B cell (primary cell): ENCODE results near the gene PSME3IP1. TPM values are rescaled to one million over a fixed set of nuclear protein-coding genes. Genes with fewer than 3 reads are reported as not detected.

Experiments
- ATAC-seq: fragments of 200-7000 bp; cut with Tn5 transposase; one replicate; pipeline ENCODE4 v1.10.0; 2021; ENCODE audit warnings: low read depth, mild to moderate bottlenecking, moderate number of reproducible peaks, moderate library complexity
- CTCF ChIA-PET: fragments of 350-600 bp; sonication (Branson Sonifier 250); formaldehyde crosslinking; loops from one replicate; lab custom pipeline; 2021; ENCODE audit warnings: antibody characterized with exemption, inconsistent platforms; lab: Charles Lee
- POLR2A ChIA-PET: fragments of 350-600 bp; sonication (Branson Sonifier 250); formaldehyde crosslinking; loops from one replicate; lab custom pipeline; 2021; ENCODE audit warnings: antibody characterized with exemption; lab: Charles Lee
- DNase-seq: peaks from one replicate; pipeline ENCODE4 v3.0.0; 2013
- H2AFZ ChIP-seq: 2 replicates; pipeline ENCODE4 v1.6.1; 2012; ENCODE audit warnings: mild to moderate bottlenecking, low read depth, low read length; ENCODE audit not compliant: insufficient read depth, poor library complexity, severe bottlenecking
- H3K27ac ChIP-seq, 2 donors: 1 replicate in 1 of 2; 2 replicates in 1 of 2; pipeline ENCODE4 v1.5.1; 2012 to 2013; ENCODE audit warnings: low read length in 2 of 2, mild to moderate bottlenecking in 2 of 2, moderate library complexity in 1 of 2
- H3K27me3 ChIP-seq, 4 experiments: fragments of 200-600 bp in 1 of 4; sonication (generic) in 1 of 4; replicated peaks in 1 of 4; 1 replicate in 2 of 4; 2 replicates in 2 of 4; pipeline versions ENCODE4 v1.6.1 to v1.7.0; 2013 to 2016; ENCODE audit warnings: low read length in 3 of 4, mild to moderate bottlenecking in 2 of 4, mixed read lengths in 1 of 4, moderate library complexity in 1 of 4; ENCODE audit not compliant: insufficient read depth in 4 of 4, control insufficient read depth in 3 of 4; ENCODE audit errors: control extremely low read depth in 1 of 4
- H3K36me3 ChIP-seq, 2 experiments: replicated peaks in 1 of 2; 1 replicate in 1 of 2; 2 replicates in 1 of 2; pipeline versions ENCODE4 v1.6.1 to v1.7.1; 2013; ENCODE audit warnings: low read length in 1 of 2; ENCODE audit not compliant: insufficient read depth in 2 of 2, control insufficient read depth in 1 of 2; ENCODE audit errors: control extremely low read depth in 1 of 2, extremely low read depth in 1 of 2
- H3K4me1 ChIP-seq, 2 donors: fragments of 200-600 bp in 1 of 2; sonication (generic) in 1 of 2; 1 replicate in 1 of 2; 2 replicates in 1 of 2; pipeline versions ENCODE4 v1.5.1 to v1.6.1; 2013 to 2017; ENCODE audit warnings: low read length in 2 of 2; ENCODE audit not compliant: control insufficient read depth in 2 of 2, insufficient read depth in 2 of 2
- H3K4me2 ChIP-seq: replicated peaks from 2 replicates; pipeline ENCODE3; 2012; ENCODE audit warnings: mild to moderate bottlenecking, low read depth, low read length; ENCODE audit not compliant: poor library complexity, severe bottlenecking
- H3K4me3 ChIP-seq, 5 experiments: fragments of 200-600 bp in 1 of 5; sonication (generic) in 1 of 5; 1 replicate in 3 of 5; 2 replicates in 2 of 5; pipeline versions ENCODE4 v1.5.1 to v1.7.0; 2011 to 2016; ENCODE audit warnings: low read length in 4 of 5, mild to moderate bottlenecking in 4 of 5, low read depth in 2 of 5, control low read depth in 1 of 5, moderate library complexity in 1 of 5; ENCODE audit not compliant: insufficient read depth in 1 of 5; ENCODE audit errors: control extremely low read depth in 1 of 5, extremely low read depth in 1 of 5
- H3K79me2 ChIP-seq: fragments of 200-600 bp; sonication (generic); one replicate; pipeline ENCODE4 v1.6.0; 2016; ENCODE audit warnings: low read length; ENCODE audit not compliant: control insufficient read depth, insufficient read depth
- H3K9ac ChIP-seq: fragments of 200-600 bp; sonication (generic); 2 replicates; pipeline ENCODE4 v1.6.1; 2017; ENCODE audit warnings: mild to moderate bottlenecking, low read length, moderate library complexity
- H3K9me3 ChIP-seq, 3 donors: one replicate each; pipeline versions ENCODE4 v1.6.1 to v1.7.1; 2013; ENCODE audit warnings: low read length in 2 of 3; ENCODE audit not compliant: control insufficient read depth in 2 of 3, insufficient read depth in 1 of 3; ENCODE audit errors: control extremely low read depth in 1 of 3
- H4K20me1 ChIP-seq: 2 replicates; pipeline ENCODE4 v1.6.0; 2012; ENCODE audit warnings: mild to moderate bottlenecking, low read length; ENCODE audit not compliant: insufficient read depth, control insufficient read depth, poor library complexity, severe bottlenecking
- H3K27ac Mint-ChIP-seq: one replicate; pipeline ENCODE4 v1.8.0; 2021; ENCODE audit warnings: mixed read lengths
- H3K27me3 Mint-ChIP-seq: one replicate; pipeline ENCODE4 v1.8.0; 2021; ENCODE audit warnings: mixed read lengths
- H3K4me1 Mint-ChIP-seq: one replicate; pipeline ENCODE4 v1.8.0; 2021; ENCODE audit warnings: mixed read lengths
- H3K4me3 Mint-ChIP-seq: one replicate; pipeline ENCODE4 v1.8.0; 2021; ENCODE audit warnings: mixed read lengths
- H3K9me3 Mint-ChIP-seq: one replicate; pipeline ENCODE4 v1.8.0; 2022; ENCODE audit warnings: mixed read lengths; ENCODE audit not compliant: insufficient read depth
- EZH2 ChIP-seq: IDR thresholded peaks from 2 replicates; pipeline ENCODE4 v1.6.1; 2012; ENCODE audit warnings: borderline replicate concordance, low read depth, mild to moderate bottlenecking, moderate library complexity, low read length; ENCODE audit not compliant: insufficient read depth, poor library complexity, severe bottlenecking
- WGBS: methylation state at CpG from one replicate; pipeline ENCODE4 v1.1.5; 2013; ENCODE audit warnings: missing lambda C conversion rate; ENCODE audit not compliant: insufficient coverage; 5-methylcytosine and 5-hydroxymethylcytosine counted together
- intact Hi-C: fragments of 100-400 bp; cut with micrococcal nuclease; formaldehyde crosslinking; loops from one replicate; pipeline ENCODE4 v1.10.0; 2022
- polyA plus RNA-seq: library from polyadenylated mRNA; depleted of rRNA; stranded (reverse); fragments of >200 nt; gene quantifications from 2 replicates; pipeline ENCODE4 v1.2.3, GENCODE V29; 2012
- total RNA-seq, 2 donors: library from RNA; stranded (reverse); fragments of 120-200 nt in 1 of 2; gene quantifications; 1 replicate in 1 of 2; 2 replicates in 1 of 2; pipeline versions ENCODE4 v1.2.3 to v1.2.4, GENCODE V29; 2013 to 2022
- TF ChIP-seq, protein P1 (sequence below): fragments of 200-600 bp; IDR thresholded peaks from one replicate; pipeline ENCODE4 v1.8.0; 2022; ENCODE audit warnings: antibody characterized with exemption, mild to moderate bottlenecking

The PSME3IP1 gene
- total and polyA plus RNA-seq, 2 donors (not counting 1 experiment from before 2014, with no cell fraction given), result 125 to 166 TPM

DNA sequence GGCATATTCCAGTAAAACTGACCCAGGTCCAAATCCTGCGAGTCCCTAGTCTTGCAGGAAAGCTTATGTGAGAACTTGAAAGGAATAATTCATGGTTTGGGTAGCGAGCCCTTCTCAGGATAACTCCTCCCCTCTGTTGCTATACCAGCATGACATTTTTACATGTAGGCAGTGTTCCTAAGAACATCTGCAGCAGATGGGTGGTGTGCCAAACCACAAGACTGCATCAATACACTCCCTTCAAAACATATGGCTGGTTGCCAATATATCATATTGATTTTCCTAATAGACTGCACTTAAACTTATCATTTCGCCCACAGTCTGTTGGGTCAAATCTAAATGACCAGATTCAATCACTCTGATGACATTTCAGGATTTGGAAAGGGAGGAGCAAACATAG, 19.9 kb downstream of the PSME3IP1 start:
- ATAC-seq (no peak), DNase-seq (no peak)
- Histone ChIP-seq H2AFZ (no peak overlapping the region), H3K4me1 (no peaks in the 10 kb centered on the region), H3K79me2 (peaks cover 21% of the 10 kb centered on the region), H3K9ac (no peak overlapping the region), H3K27ac (no peak overlapping the region), H3K9me3 (no peaks in the 10 kb centered on the region), H4K20me1 (peaks cover 4% of the 10 kb centered on the region), H3K4me3 (no peak overlapping the region), H3K27me3 (no peaks in the 10 kb centered on the region), H3K36me3 (peaks cover 1 to 73% of the 10 kb centered on the region in 2 experiments), H3K4me2 (no peak overlapping the region)
- no peak overlapping the region for H3K4me3 Mint-ChIP-seq
- ChIA-PET POLR2A (no interaction called here), CTCF (interaction anchor here (0.7 to 1.8 kb wide), 4 partner anchors 14 to 388 kb away, joined by 3 to 4 read pairs (median 3); no protein-coding TSS in a partner anchor)
- intact Hi-C loops, result loop anchor here (5.0 to 10.0 kb wide), 2 partner anchors 231 to 299 kb away; partner anchors contain the start of genes HERPUD1 and SLC12A3
- WGBS, result no CpG with 5 or more reads among the region's 3 CpGs
- peaks cover 8% of the 10 kb centered on the region for H3K4me1 Mint-ChIP-seq
- no peaks in the 10 kb centered on the region for H3K27me3 Mint-ChIP-seq
- TF ChIP-seq, protein P1, sequence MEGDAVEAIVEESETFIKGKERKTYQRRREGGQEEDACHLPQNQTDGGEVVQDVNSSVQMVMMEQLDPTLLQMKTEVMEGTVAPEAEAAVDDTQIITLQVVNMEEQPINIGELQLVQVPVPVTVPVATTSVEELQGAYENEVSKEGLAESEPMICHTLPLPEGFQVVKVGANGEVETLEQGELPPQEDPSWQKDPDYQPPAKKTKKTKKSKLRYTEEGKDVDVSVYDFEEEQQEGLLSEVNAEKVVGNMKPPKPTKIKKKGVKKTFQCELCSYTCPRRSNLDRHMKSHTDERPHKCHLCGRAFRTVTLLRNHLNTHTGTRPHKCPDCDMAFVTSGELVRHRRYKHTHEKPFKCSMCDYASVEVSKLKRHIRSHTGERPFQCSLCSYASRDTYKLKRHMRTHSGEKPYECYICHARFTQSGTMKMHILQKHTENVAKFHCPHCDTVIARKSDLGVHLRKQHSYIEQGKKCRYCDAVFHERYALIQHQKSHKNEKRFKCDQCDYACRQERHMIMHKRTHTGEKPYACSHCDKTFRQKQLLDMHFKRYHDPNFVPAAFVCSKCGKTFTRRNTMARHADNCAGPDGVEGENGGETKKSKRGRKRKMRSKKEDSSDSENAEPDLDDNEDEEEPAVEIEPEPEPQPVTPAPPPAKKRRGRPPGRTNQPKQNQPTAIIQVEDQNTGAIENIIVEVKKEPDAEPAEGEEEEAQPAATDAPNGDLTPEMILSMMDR, result no peak
- no peak for TF ChIP-seq EZH2
- H3K27ac Mint-ChIP-seq, result no peak overlapping the region
- no peaks in the 10 kb centered on the region for H3K9me3 Mint-ChIP-seq

DNA sequence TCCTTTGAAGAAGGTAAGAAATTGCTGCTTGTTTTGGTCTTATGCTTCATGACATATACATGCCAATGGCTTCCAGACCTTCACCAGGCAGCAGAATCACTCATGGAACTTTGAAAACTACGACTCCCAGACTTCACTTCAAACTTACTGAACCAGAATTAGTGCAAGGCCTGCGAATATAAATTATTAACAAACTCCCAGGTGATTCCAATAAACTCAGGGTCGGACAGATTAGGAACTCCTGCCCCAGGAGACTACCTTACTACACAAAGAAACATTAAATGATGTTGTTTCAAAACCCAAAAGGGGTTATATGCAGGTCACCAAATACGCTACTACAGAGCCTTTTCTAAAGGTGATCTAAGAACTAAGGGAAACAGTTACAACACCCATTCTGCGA, 20.4 kb downstream of the PSME3IP1 start:
- Histone ChIP-seq H3K36me3 (peaks cover 1 to 70% of the 10 kb centered on the region in 2 experiments), H4K20me1 (peaks cover 4% of the 10 kb centered on the region), H3K27ac (no peak overlapping the region), H3K9ac (no peak overlapping the region), H3K4me2 (no peak overlapping the region), H3K27me3 (no peaks in the 10 kb centered on the region), H3K79me2 (peaks cover 21% of the 10 kb centered on the region), H3K4me3 (no peak overlapping the region), H2AFZ (no peak overlapping the region), H3K9me3 (no peaks in the 10 kb centered on the region), H3K4me1 (no peaks in the 10 kb centered on the region)
- CTCF ChIA-PET, result interaction anchor here (1.8 kb wide), 1 partner anchor 14 kb away, joined by 3 read pairs; no protein-coding TSS in a partner anchor
- H3K27ac Mint-ChIP-seq, result no peak overlapping the region
- H3K4me1 Mint-ChIP-seq, result peaks cover 8% of the 10 kb centered on the region
- no peaks in the 10 kb centered on the region for H3K9me3 Mint-ChIP-seq
- H3K27me3 Mint-ChIP-seq, result no peaks in the 10 kb centered on the region
- WGBS, result 88% methylated on average over 5 of the region's 5 CpGs
- ATAC-seq (no peak), DNase-seq (no peak)
- TF ChIP-seq, protein P1, result no peak
- no peak for TF ChIP-seq EZH2
- intact Hi-C loops, result loop anchor here (5.0 to 10.0 kb wide), 2 partner anchors 231 to 298 kb away; partner anchors contain the start of genes HERPUD1 and SLC12A3
- H3K4me3 Mint-ChIP-seq, result no peak overlapping the region
- POLR2A ChIA-PET, result interaction anchor here (0.6 kb wide), 1 partner anchor 247 kb away, joined by 7 read pairs; no protein-coding TSS in a partner anchor
